ENCODE measurements around the gene TMEM135.

TMEM135 gene

GRCh38 chr11:87201376-87201775 is 163.6 kb downstream of the TMEM135 start:
- no peak for DNase-seq

GRCh38 chr11:87203907-87204602 is 166.3 kb downstream of the TMEM135 start:
- no peak for DNase-seq

GRCh38 chr11:87212891-87213290 is 175.2 kb downstream of the TMEM135 start:
- no peak for DNase-seq

GRCh38 chr11:87213444-87213843 is 175.7 kb downstream of the TMEM135 start:
- no peak for DNase-seq

GRCh38 chr11:87215236-87215635 is 177.5 kb downstream of the TMEM135 start:
- DNase-seq: no peak

- no peak for DNase-seq
Observed at GRCh38 chr11:87219266-87219665, 181.5 kb downstream of the TMEM135 start.

- DNase-seq: no peak
Observed at GRCh38 chr11:87223816-87224215, 186.1 kb downstream of the TMEM135 start.

- DNase-seq: no peak
Observed at GRCh38 chr11:87224486-87224885, 186.8 kb downstream of the TMEM135 start.

GRCh38 chr11:87228820-87229219 is 191.1 kb downstream of the TMEM135 start:
- DNase-seq: no peak

- DNase-seq: no peak
Observed at GRCh38 chr11:87230995-87231394, 193.3 kb downstream of the TMEM135 start.

GRCh38 chr11:87232320-87232719 is 194.6 kb downstream of the TMEM135 start:
- DNase-seq: no peak

GRCh38 chr11:87235366-87235765 is 197.6 kb downstream of the TMEM135 start:
- no peak for DNase-seq

- no peak for DNase-seq
Observed at GRCh38 chr11:87236368-87236767, 198.6 kb downstream of the TMEM135 start.

GRCh38 chr11:87239001-87239400 is 201.3 kb downstream of the TMEM135 start:
- no peak for DNase-seq

- no peak for DNase-seq
Observed at GRCh38 chr11:87239531-87239930, 201.8 kb downstream of the TMEM135 start.

- DNase-seq: no peak
Observed at GRCh38 chr11:87251560-87251959, 213.8 kb downstream of the TMEM135 start.

GRCh38 chr11:87252869-87253268 is 215.1 kb downstream of the TMEM135 start:
- no peak for DNase-seq

- no peak for DNase-seq
Observed at GRCh38 chr11:87254562-87254961, 216.8 kb downstream of the TMEM135 start.

- DNase-seq: no peak
Observed at GRCh38 chr11:87255589-87255988, 217.9 kb downstream of the TMEM135 start.

- no peak for DNase-seq
Observed at GRCh38 chr11:87256694-87257340, 219.1 kb downstream of the TMEM135 start.

- no peak for DNase-seq
Observed at GRCh38 chr11:87258171-87258833, 220.6 kb downstream of the TMEM135 start.

GRCh38 chr11:87259736-87260135 is 222.0 kb downstream of the TMEM135 start:
- DNase-seq: no peak

- no peak for DNase-seq
Observed at GRCh38 chr11:87260811-87261210, 223.1 kb downstream of the TMEM135 start.

GRCh38 chr11:87263264-87263838 is 225.6 kb downstream of the TMEM135 start:
- no peak for DNase-seq

All from CD4-positive, alpha-beta T cell treated with Interleukin-10 for 1 hour (primary cell).